ENCODE measurements around the gene PLS3.

The PLS3 gene

GRCh38 chrX:115564243-115564642, 3.3 kb downstream of the PLS3 start:
- H3K4me3 ChIP-seq (ENCODE audit: low read depth, low read length) = no peak overlapping the region
- no peak for TF ChIP-seq CTCF (conservative IDR thresholded peaks at IDR 0.05; ENCODE audit: low read depth, low read length)
- DNase-seq (ENCODE audit: low read depth) = no peak

DNA sequence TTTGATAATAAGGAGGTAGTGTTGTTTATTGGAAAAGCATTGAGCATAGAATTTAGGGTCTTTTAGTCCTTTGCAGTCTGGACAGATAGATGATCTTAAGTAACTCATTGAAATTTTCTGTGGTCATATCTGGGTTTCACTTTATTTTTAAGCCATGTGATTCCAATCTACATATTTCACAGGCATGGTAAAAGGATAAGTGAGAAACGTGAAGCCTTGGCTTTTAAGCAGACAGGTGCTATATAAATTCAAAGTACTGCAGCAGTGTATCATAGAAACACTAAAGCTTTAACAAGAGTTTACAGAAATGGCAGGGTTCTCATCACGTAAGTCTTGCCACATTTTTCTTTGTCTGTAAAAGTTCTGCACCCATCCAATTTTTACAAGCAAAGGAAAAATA, 4.9 kb downstream of the PLS3 start:
- H3K4me3 ChIP-seq (ENCODE audit: low read depth, low read length) = no peak overlapping the region
- TF ChIP-seq CTCF (conservative IDR thresholded peaks at IDR 0.05; ENCODE audit: low read depth, low read length) = no peak
- DNase-seq (ENCODE audit: low read depth) = no peak

DNA sequence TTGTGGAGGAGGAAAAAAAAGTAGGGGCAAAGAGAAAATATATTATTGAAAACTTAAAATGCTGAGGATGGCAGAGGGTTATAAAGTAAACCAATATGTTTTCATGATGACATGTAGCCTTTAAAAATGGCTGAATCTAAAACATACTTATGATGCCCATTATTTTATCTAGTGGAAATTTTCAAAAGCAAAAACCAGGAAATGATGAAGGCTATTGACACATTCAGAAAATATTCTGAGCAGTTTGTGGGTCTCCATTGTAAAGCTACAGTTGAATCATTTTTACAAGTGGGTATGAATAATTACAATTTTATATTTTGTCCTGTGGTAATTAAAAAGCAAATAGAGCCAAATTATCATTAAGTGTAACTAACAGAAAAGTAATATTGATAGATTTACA, 10.7 kb downstream of the PLS3 start:
- no peak for TF ChIP-seq CTCF (conservative IDR thresholded peaks at IDR 0.05; ENCODE audit: low read depth, low read length)
- no peak for DNase-seq (ENCODE audit: low read depth)
- no peak overlapping the region for H3K4me3 ChIP-seq (ENCODE audit: low read depth, low read length)

DNA sequence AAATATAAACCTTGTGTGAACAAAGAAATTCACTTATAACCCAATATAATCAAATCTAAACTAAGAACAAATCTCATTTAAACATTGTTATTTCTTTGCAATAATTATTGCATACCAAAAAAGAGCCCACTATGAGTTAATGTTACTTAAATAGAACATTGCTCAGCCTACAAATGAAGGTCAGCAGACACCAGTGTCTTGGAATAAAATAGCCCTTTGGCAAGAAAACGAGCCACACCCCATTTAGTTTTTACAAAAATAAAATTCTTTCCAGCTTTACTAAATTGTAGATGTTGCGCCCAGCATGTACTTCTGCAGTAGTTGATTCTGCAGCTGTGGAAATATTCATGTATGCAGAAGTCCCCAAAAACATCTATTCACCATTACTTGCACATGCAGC, 12.2 kb downstream of the PLS3 start:
- TF ChIP-seq CTCF (conservative IDR thresholded peaks at IDR 0.05; ENCODE audit: low read depth, low read length) = no peak

GRCh38 chrX:115576676-115577075, 15.7 kb downstream of the PLS3 start:
- no peak for DNase-seq (ENCODE audit: low read depth)
- TF ChIP-seq CTCF (conservative IDR thresholded peaks at IDR 0.05; ENCODE audit: low read depth, low read length) = no peak
- H3K4me3 ChIP-seq (ENCODE audit: low read depth, low read length) = no peak overlapping the region

More for the DNA sequence above, 12.2 kb downstream of the PLS3 start:
- H3K4me3 ChIP-seq (ENCODE audit: low read depth, low read length) = no peak overlapping the region
- no peak for DNase-seq (ENCODE audit: low read depth)

DNA sequence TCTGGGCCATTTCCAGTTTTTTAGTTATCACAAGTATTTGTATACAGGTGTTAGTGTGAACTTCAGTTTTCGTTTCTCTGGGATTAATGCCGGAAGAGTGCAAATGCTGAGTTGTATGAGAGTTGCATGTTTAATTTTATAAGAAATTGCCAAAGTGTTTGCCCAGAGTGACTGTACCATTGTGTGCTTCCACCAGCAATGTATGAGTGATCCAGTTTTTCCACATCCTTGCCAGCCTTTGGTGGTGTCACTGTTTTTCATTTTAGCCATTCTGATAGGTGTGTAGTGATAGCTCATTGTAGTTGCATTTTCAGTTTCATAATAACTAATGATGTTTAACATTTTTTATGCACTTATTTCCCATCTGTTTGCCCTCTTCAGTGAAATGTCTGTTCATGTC, 18.4 kb downstream of the PLS3 start:
- H3K4me3 ChIP-seq (ENCODE audit: low read depth, low read length) = no peak overlapping the region
- TF ChIP-seq CTCF (conservative IDR thresholded peaks at IDR 0.05; ENCODE audit: low read depth, low read length) = no peak
- DNase-seq (ENCODE audit: low read depth) = no peak

DNA sequence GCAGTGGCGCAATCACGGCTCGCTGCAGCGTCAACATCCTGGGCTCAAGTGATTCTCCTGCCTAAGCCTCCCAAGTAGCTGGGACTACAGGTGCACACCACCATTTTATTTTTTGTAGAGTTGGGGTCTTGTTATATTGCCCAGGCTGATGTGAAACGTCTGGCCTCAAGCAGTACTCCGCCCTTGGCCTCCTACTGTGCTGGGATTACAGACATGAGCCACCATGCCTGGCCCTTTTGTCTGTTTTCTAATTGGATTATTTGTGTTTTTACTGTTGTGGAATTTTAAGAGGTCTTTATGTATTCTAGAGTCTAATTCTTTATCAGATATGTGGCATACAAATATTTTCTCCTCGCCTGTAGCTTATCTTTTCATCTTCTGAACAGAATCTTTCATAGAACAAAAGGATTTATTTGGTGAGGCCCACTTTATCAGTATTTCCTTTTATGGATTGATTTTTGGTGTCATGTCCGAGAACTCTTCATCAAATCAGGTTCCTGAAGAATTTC, 18.9 kb downstream of the PLS3 start:
- no peak for DNase-seq (ENCODE audit: low read depth)
- H3K4me3 ChIP-seq (ENCODE audit: low read depth, low read length) = no peak overlapping the region
- no peak for TF ChIP-seq CTCF (conservative IDR thresholded peaks at IDR 0.05; ENCODE audit: low read depth, low read length)
